ENCODE data around the gene EXOC3L2.
"Not testable (repeated sequence)": the region's sequence is repeated elsewhere in the genome, so short reads cannot be mapped to it uniquely, and the experiment has no call there.

EXOC3L2 gene

DNA sequence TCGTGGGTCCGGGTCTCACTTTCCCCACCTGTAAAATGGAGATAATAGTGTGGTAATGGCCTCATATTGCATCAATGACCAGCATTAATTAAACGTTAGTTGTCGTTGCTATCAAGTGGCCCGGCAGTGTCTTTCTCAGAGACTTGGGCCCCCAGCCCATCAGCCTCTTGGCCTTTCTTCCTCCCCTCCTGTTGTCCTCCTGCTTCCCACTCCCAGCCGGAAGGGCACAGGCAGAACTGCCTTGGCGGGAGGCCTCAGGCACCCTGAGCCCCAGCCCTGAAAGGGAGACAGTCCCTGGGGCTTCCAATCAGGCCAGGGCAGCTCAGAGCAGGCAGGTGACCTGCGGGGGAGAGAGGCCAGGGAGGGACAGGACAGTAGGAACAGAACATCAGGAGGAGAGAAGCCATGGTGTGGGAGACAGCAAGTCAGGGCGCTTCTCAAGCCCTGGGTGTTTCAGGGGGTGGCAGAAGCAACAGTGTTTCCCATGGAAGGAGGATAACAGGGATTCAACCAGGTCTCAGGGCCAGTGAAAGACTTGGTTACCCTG, 10.5 kb upstream of the EXOC3L2 start:
- no peak for DNase-seq

DNA sequence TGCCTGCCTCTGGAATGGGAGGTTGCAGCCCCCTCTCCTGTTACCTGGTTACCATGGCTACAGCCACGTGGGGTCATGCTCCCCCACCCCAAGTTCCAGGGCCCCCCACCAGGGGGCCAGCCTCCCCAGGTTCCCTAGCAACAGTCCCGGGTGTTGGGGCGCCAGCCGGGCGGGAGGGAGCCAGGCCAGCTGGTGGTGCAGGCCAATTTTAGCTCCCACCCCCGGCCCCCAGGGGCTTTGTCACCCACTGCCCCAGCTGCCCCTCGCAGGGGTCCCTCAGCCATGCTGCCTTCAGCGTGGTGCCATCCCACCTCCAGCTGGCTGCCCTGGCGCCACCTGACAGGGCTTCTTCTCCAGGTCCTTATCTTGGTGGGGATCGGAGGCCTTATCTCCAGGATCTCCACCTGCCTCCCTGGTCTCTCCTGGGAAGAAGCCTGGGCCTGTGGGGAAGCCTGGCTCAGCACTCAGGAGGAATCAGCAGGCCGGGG, 8.9 kb upstream of the EXOC3L2 start:
- DNase-seq = peak; percentile 77

DNA sequence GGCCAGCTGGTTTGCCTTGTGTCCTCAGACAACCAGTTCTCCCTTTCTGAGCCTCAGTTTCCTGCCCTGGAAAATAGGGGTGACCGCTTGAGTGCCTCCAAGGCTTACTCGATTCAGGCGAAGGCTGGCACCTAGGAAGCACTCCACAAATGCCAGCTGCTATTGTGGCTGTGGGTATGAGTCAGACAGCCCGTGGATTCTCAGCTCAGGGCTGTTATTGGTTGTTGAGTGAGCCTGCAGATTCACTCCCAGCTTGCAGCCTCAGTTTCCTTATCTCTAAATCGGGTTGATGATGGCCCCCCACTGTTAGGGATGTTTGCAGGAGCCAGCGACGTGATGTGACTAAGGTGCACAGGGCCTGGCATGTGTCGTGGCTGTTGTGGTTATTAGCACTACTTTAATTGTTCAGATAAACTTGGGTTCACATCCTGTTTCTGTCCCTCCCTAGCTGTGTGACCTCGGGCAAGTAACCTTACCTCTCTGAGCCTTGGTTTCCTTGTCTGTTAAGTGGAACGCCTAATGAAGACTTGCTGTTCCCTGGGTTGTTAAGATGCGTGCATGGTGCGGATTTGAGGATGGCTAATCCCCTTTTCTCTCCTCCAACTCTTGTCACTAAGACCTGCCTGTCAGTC, 8.3 kb upstream of the EXOC3L2 start:
- DNase-seq = peak; percentile 17

DNA sequence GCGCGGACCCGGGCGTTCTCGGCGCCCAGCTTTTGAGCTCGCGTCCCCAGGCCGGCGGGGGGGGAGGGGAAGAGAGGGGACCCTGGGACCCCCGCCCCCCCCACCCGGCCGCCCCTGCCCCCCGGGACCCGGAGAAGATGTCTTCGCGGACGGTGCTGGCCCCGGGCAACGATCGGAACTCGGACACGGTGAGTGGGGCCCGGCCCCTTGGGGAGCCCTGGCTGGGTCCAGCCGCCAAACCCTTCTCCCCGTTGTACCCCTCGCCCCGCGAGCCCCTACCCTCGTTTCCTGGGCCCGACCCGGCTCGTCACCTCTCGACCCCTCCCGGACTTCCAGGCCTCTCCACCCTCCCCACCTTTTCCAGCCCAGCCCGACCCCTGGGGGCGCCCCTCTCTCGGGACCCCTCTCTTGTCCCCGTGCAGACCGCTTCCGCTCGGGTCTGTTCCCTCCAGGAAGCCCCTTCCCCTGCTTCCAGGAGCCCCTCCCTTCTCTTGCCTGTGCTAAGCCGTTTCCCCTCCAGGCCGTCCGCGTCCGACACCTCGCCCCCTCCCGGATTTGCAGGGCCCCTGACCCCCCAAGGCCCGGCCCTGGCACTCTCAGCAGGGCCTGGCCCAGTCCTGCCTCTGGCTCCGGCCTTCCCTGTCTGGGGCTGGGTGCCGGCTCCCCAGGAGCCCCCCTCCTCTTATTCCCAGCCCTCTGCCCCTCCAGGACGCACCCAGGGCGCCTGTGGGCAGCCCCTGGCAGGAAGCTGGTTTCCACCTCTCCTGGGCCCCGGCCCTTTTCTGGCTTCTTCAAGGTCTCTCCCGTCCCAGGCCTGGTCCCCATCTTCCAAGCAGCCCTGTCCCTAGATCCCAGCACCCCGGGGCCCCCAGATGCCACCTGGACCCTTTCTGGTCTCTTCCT, 6.5 kb upstream of the EXOC3L2 start:
- no peak for DNase-seq

DNA sequence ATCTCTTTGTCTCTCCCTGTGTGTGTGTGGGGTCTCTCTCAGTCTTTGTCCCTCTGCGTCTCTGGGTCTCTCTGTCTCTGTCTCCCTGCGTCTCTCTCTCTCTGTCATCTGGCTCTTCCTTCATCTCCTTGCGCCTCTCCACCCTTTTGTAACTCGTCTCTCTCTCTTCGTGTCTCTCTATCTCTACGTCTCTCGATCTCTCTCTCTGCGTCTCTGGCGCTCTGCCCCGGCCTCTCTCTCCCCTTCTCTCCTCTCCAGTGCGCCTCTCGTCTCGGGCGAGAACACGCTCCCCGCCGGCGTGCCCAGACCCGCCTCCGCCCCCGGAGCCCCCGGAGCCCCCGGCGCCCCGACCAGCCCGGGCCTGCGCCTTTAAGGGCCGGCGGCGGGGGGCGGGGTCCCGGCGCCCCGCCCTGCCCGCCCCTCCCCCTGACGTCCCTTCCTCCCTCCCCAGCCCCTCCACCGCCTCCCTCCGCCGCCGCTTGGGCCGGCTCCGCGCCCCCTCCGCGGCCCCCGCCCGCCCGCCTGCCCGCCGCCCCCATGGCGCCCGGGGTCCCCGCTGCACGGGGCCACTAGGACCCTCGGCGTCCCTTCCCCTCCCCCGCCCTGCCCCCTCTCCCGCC, 5.7 kb upstream of the EXOC3L2 start, which contains the start of gene MARK4:
Gene MARK4, plus strand, starts transcription at position 440 of the 620 bp plus-strand sequence. CDS start 318 bp downstream, outside the sequence.
- peak; percentile 85 for DNase-seq

DNA sequence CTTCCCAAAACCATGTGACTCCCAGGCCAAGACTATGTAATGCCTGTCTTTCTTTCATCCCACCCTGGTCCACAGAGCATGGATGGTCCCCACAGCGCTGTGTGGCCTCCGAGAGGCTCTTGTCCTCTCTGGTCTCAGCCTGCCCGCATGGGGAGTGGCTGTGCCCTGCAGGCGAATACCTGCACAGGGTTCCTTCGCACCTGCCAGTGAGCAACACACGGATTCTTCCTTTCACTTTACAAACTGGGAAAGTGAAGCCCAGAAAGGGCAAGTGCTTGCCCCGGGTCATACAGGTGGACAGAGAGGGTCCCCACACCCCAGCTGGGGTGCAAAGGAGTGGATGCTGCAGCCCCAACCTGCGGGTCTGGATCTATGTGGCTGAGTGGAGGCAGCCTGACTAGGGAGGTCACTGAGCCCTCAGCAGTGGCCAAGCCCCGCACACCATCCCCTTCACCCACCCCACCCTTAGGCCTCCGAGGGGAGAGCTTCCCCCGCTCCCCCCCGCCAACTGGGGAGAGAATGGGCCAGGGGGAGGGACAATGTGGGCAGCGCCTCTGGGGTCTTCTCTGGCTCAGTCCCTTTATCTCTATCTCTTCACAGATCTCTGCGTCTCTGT, 5.1 kb upstream of the EXOC3L2 start:
- no peak for DNase-seq

DNA sequence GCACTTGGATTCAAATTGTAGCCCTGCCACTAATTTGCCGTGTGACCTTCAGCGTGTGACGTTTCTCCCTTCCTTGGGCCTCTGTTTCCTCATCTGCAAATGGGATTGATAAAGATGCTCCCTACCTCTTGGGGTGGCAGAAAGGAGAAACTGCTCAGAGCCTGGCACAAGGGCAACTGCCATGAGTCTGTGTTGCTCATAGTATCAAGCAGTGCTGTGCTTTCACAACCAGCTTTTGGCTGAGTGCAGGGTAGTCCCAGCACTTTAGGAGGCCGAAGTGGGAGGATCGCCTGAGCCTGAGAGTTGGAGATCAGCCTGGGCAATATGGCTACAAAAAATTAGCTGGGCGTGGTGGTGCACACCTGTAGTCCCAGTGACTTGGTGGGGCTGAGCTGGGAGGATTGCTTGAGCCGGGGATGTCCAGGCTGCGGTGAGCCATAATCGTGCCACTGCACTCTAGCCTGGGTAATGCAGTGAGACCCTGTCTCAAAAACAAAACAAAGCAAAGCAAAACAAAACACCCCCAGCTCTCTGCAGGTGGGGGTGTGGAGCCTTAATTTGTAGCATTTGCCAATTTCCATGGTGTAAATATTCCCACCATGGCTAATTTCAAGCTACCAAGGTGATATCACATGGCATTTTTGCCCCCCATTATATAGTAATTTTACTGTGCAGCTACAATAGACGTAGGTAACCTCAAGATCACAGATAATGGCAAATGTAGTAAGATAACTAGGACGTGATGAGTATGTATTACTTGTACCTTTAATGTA, 4.2 kb upstream of the EXOC3L2 start:
- no peak for DNase-seq

DNA sequence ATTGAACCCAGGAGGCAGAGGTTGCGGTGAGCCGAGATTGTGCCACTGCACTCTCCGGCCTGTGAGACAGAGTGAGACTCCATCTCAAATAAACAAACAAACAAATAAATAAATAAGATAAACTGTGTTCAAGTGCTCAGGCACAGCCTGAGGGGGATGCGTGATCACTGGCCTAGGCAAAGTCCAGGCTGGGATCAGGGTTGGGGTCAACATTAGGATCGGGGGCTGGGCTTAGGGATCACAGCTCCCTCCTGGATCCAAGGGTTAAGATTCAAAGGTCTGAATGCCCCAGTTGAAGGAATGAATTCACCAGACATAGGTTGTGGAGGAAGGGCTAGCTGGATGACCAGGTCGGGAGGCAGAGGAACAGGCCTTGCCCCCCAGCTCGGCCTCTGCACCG, 1.9 kb upstream of the EXOC3L2 start:
- no peak for DNase-seq

DNA sequence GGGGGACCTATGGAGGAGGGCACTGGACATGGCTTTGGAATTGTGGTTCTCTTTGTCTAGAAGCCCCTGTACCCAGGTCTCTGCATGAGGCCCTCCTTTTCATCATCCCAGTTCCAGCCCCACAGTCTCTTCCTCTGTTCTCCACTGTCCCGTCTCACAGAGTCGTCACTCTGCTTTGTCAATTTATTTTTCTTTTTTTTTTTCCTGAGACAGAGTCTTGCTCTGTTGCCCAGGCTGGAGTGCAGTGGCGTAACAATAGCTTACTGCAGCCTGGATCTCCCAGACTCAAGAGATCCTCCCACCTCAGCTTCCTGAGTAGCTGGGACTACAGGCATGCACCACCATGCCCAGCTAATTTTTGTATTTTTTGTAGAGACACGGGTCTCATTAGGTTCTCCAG, 619 bp upstream of the EXOC3L2 start:
- DNase-seq = no peak

DNA sequence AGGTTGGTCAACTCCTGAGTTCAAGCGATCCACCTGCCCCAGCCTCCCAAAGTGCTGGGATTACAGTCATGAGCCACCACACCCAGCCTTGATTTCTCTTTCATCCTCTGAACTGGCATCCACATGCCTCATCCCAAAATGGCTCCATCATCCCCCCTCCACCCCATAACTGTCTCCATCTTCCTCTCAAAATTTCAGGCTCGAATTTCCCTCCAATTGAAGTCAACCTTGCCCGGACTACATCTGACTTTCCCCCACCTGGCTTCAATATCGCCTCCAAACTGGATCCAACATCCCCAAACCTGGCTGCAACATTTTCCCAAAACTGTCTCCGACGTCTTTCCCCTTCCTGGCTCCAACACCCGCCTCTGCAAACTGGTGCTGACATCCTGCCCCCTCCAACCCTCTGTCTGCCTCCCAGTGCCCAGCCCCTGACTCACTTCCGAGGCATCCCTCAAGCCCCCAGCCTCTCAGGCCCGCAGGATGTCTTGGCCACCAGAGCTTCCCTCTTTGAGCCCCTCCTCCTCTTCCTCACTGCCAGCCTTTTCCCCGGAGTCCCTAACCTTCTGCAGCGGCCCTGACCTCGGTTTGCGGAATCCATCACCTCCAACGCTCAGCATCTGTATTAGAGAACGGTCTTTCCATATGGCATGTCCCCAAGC, 943 bp downstream of the EXOC3L2 start:
- DNase-seq = no peak

DNA sequence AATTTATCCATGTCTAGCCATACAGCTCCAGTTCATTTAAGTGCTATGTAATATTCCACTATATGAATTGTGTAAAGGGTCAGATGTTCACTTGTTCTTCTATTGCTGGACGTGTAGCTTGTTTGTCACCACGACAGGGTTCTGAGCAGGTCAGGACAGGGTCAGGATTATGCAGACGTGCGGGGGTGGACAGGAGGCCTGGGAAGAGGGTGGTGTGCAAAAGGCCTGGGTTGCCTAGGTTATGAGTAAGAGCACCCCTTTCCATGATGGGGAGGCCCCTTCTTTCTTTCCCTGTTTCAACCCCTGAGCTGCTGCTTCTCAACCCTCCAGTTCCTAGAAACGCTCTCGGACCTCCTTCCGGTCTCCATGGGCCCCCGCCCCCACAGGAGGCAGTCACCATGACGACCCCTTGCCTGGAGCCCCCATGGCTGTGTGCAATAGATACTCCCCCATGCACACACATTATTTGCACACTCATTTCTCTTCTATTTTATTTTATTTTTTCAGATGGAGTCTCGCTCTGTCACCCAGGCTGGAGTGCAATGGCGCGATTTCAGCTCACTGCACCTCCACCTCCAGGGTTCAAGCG, 2.0 kb downstream of the EXOC3L2 start:
- no peak for DNase-seq

DNA sequence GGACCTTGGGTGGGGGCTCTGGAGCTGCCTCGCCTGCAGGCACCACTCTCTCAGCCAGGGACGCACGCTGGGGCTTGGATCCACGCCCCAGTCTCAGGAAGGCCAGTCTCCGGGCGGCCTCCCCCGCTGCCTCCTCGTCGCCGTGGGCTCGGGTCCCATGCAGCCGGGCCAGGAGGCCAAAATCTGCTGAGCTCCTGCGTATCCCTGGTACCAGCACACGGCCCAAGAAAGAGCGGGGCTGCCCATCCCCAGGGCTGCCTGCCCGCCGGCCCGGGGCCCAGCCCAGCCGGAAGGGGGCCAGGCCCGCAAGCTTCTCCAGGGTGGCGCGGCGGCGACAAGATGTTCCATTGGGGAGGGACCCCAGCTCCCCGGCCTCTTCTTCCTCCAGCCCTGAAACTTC, 6.7 kb downstream of the EXOC3L2 start:
- no peak for DNase-seq

DNA sequence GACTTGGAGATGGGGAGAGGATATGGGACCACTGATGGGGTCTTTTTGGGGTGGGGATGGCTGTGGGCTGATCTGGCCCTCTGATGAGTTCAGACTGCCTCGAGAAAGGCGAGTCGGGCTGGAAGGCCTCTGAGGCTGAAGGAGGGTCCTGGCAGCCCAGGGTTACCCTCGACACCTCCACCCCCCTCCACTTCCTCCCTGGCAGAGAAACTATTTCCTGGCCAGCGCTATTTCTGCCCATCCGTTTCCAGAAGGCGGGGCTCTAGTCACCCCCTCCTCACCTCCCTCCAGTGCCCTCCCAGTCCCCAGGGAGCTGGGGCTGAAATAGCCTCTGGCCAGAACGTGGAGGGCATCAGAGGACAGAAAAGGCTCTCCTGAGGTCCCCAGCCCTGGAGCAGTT, 9.7 kb downstream of the EXOC3L2 start:
- DNase-seq = no peak

DNA sequence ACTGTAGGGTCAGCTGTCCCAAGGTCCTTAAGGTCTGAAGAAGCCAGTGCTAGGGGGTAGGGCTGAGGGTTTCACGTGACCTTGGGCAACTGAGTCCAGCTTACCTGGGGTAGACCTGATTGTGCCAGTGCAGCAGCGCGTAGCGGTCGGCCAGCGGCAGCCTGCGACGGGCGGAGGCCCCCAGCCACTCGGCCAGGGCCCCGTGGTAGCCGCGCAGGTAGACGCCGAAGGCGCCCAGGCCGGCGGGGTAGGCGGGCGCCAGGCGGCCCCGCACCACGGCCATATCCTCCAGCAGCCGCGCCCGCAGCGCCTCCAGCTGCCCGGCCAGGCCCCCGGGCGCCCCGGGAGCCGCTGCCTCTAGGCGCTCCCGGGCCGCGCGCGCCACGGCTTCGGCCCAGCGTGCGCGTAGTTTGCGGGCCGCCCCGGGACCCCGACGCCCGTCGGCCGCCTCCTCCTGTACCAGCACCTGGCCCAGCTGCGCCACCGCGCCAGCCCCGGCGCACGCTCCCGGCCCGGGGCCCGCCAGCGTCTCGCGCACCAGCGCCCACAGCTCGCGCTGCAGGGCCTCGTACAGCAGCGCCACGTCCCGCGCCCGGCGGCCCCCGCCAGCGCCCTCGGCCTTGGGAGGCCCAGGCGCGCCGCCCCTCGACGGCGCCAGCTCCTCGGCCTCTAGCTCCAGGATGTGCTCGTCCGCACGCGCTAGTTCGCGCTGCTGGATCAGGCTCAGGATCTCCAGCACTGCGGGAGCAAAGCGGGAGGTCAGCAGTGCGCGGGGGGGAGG, 10.9 kb downstream of the EXOC3L2 start:
- no peak for DNase-seq

DNA sequence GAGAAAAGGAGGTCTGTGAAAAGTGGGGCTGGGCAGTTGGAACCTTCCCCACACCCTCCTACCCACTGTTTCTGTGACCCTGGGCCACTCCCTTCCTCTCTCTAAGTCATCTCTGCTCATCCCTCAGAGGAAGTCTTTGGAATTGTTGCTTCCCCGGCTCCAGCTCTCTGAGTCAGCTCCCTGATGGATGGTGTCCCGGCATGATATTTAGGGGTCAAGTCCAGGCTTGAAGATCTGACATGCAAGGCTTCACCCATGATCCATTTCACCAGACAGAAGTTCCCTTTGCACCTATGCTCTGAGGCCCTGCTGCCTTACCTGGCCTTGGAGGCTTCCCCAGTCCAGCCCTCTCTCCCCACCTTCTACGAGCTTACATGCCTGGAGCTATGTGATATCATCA, 13.3 kb downstream of the EXOC3L2 start:
- DNase-seq = no peak

DNA sequence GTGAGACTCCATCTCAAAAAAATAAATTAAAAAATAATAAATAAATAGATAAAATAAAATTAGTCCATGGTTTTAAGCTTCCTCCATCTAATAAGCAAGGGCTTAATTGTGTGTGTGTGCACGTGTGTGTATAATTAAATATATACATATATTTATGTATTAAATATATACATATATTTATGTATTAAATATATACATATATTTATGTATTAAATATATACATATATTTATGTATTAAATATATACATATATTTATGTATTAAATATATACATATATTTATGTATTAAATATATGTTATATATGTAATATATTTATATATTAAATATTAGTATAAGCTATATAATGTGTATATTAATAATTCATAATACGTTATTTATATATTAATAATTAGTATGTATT, 16.2 kb downstream of the EXOC3L2 start:
- not testable (repeated sequence) for DNase-seq

DNA sequence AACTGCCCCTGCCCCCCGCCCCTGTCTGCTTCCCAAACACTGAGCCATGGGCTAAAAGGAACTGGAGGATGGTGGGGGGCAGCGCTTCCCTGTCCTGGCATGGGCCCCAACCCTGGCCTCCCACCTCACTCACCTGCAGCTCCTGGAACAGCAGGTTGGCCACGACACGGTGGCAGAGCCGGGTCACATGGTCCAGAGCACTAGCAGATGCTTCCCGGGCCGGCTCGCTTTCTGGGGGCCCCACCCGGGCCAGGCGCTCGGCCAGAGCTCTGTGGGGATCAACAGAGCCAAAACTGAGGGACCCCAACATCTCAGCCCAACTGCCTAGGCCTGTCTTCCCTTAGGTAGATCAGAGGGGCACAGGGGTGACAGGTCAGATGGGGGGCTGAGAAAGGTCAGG, 20.6 kb downstream of the EXOC3L2 start:
- no peak for DNase-seq

DNA sequence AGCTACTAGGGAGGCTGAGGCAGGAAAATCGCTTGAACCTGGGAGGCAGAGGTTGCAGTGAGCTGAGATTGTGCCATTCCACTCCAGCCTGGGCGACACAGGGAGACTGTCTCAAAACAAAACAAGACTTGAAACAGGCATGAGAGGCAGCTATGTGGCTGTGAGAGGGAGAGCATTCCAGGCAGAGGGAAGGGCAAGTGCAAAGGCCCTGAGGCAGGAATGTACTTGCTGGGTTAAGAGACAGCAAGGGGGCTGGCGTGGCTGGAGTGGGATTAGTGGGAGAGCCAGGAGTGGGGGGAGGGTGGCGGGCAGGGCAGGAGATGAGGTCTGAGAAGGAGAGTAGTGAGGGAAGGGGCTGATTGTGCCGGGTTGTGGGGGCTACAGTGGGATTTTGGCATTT, 21.3 kb downstream of the EXOC3L2 start:
- no peak for DNase-seq

DNA sequence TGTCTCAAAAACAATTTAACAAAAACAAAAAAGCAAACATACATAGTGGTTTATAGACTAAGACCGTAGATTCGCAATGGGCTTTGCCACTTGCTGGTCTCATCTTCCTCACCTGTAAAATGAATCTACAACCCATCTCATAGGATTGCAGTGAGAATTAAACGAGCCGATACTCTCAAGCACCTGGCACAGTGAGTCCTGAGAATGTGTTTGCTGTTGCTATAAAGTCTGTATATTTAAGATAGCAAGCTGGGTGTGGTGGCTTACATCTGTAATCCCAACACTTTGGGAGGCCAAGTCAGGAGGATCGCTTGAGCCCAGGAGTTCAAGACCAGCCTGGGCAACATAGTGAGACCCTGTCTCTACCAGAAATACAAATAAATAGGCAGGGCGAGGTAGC, 22.5 kb downstream of the EXOC3L2 start:
- DNase-seq = no peak
